Stimulated activated CD4-positive, alpha-beta T cell treated with anti-CD3 and anti-CD28 coated beads, Interleukin-12 subunit alpha, Interleukin-12 subunit beta, amount 100 ng/mL, for 48 hours (primary cell): Measurements from ENCODE around the gene ZBTB25.

ENCODE experiments used
- DNase-seq, 3 donors: peaks; one replicate each; pipeline ENCODE4 v3.0.0-alpha.2; 2020; ENCODE audit warnings: low read depth in 2 of 3, low spot score in 1 of 3

Gene ZBTB25

DNA sequence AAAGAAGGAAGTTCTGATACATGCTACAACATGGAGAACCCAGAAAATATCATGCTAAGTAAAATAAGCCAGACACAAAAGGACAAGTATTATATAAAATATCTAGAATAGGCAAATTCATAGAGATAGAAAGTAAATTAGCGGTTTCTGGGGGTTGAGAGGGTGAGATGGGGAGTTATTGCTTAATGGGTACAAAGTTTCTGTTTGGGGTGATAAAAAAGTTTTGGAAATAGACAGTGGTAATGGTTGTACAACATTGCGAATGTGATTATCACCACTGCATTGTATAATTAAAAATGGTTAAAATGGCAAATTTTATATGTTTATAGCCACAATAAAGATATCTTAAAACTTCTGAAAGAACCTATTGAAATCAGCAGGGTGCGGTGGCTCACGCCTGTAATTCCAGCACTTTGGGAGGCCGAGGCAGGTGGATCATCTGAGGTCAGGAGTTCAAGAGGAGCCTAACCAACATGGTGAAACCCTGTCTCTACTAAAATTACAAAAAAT, 15.0 kb downstream of the ZBTB25 start:
- no peak for DNase-seq

- DNase-seq = peak in 1 of 3 donors; percentile 24
Measured at GRCh38 chr14:64478634-64479250, 24.9 kb downstream of the ZBTB25 start.

DNA sequence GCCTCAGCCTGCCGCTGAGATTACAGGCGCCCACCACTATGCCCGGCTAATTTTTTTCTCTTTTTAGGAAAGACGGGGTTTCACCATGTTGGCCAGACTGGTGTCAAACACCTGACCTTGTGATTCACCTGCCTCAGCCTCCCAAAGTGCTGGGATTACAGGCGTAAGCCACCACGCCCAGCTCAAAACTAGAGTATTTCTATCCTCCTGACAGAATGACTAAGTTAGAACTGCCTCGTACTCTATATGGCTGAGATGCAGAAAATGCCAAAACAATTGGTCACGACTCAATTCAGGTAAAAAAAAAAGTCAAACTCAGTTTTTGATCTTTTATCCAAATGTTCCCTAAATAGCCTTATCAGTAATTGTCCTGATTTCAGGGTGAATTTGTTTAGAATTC, 27.2 kb downstream of the ZBTB25 start:
- no peak for DNase-seq

- no peak for DNase-seq
Measured at GRCh38 chr14:64475585-64476273, 27.9 kb downstream of the ZBTB25 start.

DNA sequence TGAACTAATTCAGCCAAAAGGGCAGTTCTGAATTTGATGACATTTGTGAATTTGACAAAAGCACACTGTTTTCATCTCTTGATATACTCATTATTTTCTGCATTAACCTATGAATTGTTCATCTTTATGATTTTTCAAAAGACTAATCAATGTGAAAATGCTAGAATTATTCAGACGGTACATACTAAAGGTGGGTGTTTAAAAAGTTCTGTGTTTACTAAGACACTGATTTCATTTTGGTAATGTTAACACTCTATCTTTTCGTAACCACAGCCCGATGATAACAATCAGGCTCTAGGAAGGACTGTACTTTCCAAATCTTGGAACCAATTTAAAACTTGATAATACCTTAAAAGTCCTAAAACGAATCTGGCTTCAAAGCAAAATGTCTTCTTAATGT, 28.9 kb downstream of the ZBTB25 start:
- no peak for DNase-seq

- DNase-seq = no peak
Measured at GRCh38 chr14:64474041-64474440, 29.6 kb downstream of the ZBTB25 start.

GRCh38 chr14:64468451-64468850, 35.2 kb downstream of the ZBTB25 start:
- DNase-seq = no peak

- DNase-seq = no peak
Measured at GRCh38 chr14:64467566-64467965, 36.1 kb downstream of the ZBTB25 start.

DNA sequence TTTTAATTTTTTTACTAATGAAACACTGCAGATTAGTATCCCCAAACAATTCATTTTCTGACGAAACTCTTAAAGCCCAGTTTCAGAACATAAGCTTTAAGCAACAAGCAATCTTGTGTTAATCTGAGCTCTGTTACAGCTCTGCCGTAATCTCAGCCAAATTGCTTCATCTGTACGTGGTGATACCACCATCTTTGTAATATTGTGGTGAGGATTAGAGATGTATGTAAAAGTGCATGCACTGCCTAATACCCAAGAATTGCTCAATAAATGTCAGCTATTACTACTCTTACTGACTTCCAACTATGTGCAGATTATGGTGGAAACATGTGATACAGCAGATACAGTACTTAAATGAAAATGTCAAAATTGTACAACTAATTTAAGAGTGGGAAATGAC, 36.5 kb downstream of the ZBTB25 start:
- no peak for DNase-seq

GRCh38 chr14:64465831-64466554, 37.6 kb downstream of the ZBTB25 start:
- DNase-seq = peak in 1 of 3 donors; percentile 1

- DNase-seq = peak in 2 of 3 donors; percentile 16 to 42
Measured at GRCh38 chr14:64465191-64465822, 38.3 kb downstream of the ZBTB25 start, which contains the start of gene AKAP5. Gene AKAP5, plus strand, starts transcription at chr14:64465499. Its CDS starts 2,896 bp downstream, at chr14:64468395.

DNA sequence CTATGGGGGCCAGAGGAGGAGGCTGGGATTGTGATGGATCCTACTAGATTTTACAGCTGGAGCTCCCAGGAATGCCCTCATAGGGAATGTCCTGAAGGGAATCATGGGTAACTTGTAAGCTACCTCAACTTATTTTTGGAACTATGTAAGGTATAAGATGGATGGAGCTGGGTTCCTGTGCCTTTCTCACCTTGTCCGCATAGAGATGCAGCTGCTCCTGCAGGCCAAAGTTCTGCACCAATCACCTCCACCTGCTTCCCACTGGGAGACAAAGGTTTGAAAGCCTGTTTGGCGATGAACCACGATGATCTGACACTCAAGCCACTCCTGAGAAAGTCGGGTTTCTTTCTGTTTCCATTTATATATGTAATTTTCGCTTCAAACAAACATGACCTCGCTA, 39.0 kb downstream of the ZBTB25 start:
- no peak for DNase-seq

GRCh38 chr14:64463873-64464272, 39.8 kb downstream of the ZBTB25 start:
- DNase-seq = no peak

DNA sequence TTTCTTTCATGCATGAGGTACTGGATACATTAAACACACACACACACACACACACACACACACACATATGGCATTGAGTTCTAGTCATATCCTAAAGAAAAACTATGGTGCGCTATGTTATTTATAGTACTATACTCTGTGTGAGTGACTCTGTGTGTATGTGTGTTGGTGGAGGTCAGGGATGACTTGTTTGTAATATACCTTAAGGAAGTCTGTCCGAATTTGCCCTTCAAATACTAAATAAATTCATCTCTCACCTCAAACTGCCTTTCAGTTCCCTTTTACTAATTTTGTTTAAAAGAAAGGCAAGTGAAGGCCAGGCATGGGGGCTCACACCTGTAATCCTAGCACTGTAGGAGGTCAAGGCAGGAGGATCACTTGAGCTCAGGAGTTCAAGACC, 40.4 kb downstream of the ZBTB25 start:
- DNase-seq = no peak

DNA sequence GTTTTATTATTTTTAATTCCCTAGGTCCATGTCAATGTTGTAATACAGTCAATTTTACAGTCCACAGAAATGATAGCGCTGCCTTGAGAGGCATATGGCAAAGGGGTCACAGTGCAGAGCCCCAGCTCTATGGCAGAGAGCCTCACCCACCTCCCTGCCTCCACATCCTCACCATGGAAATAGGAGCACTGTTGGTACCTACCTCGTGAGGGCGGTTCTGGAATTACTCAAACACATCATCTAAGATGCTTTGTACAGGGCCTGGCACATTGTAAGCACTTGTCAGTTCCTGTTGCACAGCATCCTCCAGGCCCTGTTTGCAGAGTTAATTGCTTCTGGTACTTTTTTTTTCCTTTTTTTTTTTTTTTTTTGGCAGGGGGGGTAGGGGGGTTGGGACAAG, 42.4 kb downstream of the ZBTB25 start:
- DNase-seq = no peak

DNA sequence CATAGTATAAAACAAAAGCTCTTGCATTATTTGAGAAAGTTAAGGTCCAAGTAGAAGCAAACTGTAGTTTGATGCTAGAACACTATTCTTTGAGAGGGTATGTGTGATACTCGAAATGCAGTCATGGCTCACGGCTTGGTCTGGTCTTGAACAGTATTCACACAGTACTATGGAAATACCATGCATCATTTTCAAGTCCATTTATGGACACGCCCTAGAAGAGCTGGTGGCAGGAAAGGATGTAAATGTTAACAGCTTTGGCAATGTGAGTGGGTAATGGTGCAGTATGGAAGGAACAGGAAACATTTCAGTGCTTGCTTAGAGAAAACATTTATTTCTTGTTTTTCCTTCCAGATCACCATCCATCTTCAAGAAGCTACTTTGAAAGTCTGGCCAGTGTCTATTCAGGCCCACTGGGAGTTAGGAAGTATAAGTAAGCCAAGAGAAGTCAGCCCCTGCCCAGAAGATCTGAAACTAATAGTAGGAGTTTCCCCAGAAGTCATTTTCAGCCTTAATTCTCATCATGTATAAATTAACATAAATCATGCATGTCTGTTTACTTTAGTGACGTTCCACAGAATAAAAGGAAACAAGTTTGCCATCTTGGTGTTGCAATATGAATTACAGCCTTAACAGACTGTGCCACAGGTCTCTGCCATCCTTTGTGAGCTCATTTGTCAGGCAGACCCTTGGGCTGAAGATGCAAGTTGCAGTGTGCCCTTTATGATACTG, 44.1 kb downstream of the ZBTB25 start:
- DNase-seq = no peak

DNA sequence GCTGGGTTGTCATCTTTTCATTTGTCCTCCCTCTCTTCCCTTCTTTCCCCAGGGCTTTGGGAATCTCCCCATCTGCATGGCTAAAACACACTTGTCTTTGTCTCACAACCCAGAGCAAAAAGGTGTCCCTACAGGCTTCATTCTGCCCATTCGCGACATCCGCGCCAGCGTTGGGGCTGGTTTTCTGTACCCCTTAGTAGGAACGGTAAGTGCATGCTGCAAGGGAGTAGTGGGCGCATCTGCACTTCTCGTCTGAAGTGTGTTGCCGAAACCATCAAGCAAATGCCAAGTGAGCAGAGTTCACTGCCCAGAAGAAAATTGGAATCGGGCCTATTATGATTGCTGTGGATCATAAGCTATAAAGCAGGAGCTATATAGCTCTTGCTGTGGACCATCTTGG, 49.0 kb downstream of the ZBTB25 start:
- no peak for DNase-seq

DNA sequence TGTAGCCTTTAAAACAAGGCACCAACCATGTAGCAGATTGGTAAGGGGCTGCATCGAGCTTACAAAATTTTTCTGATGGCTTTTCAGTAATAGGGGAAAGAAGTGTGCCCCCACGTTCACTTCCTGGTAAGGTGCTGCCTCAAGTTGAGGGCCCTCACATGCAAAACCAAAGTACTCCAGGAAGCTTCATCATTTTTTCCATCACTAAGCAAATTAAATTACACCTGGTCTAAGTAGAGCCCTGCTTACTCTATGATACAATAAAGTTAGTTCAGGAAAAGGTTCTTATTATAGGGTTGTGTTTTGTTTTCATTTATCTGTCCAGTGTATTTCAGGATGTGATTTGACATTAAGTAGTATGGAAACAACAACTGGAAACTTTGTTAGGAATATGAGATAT, 53.4 kb downstream of the ZBTB25 start:
- no peak for DNase-seq

- DNase-seq = no peak
Measured at GRCh38 chr14:64447876-64448670, 55.6 kb downstream of the ZBTB25 start.
